SK-N-SH (cell line): ENCODE measurements around the gene RNF166. TPM values are rescaled to one million over a fixed set of nuclear protein-coding genes. Genes with fewer than 3 reads are reported as not detected.

Experiments
- CTCF ChIA-PET: fragments of 300-600, 350-600 bp; formaldehyde crosslinking; extraction: SDS; loops from one replicate; lab custom pipeline; 2021; lab: Yijun Ruan, JAX
- POLR2A ChIA-PET: fragments of 350-600 bp; sonication (Branson Sonifier 250); formaldehyde crosslinking; extraction: SDS; loops from one replicate; lab custom pipeline; 2020; ENCODE audit warnings: antibody characterized with exemption, inconsistent platforms; lab: Yijun Ruan, JAX
- DNase-seq: peaks from one replicate; pipeline ENCODE4 v3.0.0; 2012
- H2AFZ ChIP-seq: fragments of 200-600 bp; sonication (generic); 2 replicates; pipeline ENCODE4 v1.8.1; 2016; ENCODE audit warnings: antibody characterized with exemption, mild to moderate bottlenecking, low read depth
- H3F3A ChIP-seq: fragments of 200-600 bp; sonication (generic); replicated peaks from 2 replicates; pipeline ENCODE3; 2016; ENCODE audit warnings: antibody characterized with exemption, mild to moderate bottlenecking; ENCODE audit not compliant: insufficient read depth
- H3K27ac ChIP-seq, 2 experiments: fragments of 200-500 bp in 1 of 2; fragments of 200-600 bp in 1 of 2; sonication (Bioruptor generic) in 1 of 2; sonication (generic), shearing (Covaris generic) in 1 of 2; 2 replicates each; pipeline versions ENCODE4 v1.5.1 to v1.6.1; 2014 to 2016; ENCODE audit warnings: low read depth in 2 of 2, inconsistent platforms in 1 of 2, low read length in 1 of 2, mild to moderate bottlenecking in 1 of 2, mixed read lengths in 1 of 2
- H3K27me3 ChIP-seq: fragments of 200-600 bp; sonication (generic), shearing (Covaris generic); 2 replicates; pipeline ENCODE4 v1.6.1; 2016; ENCODE audit warnings: mixed run types; ENCODE audit not compliant: insufficient read depth
- H3K36me3 ChIP-seq, 2 experiments: fragments of 200-500 bp in 1 of 2; fragments of 200-600 bp in 1 of 2; sonication (Bioruptor generic) in 1 of 2; sonication (generic) in 1 of 2; replicated peaks in 1 of 2; 2 replicates each; pipeline versions ENCODE3 to v1.5.1; 2014 to 2016; ENCODE audit warnings: low read length in 1 of 2, mild to moderate bottlenecking in 1 of 2; ENCODE audit not compliant: insufficient read depth in 2 of 2, control insufficient read depth in 1 of 2
- H3K4me1 ChIP-seq, 2 experiments: fragments of 200-500 bp in 1 of 2; fragments of 200-600 bp in 1 of 2; sonication (Bioruptor generic) in 1 of 2; sonication (generic), shearing (Covaris generic) in 1 of 2; 2 replicates each; pipeline versions ENCODE4 v1.5.1 to v1.6.1; 2014 to 2016; ENCODE audit warnings: low read depth in 1 of 2, low read length in 1 of 2, mixed run types in 1 of 2; ENCODE audit not compliant: insufficient read depth in 2 of 2, control insufficient read depth in 1 of 2
- H3K4me2 ChIP-seq: fragments of 200-600 bp; sonication (generic), shearing (Covaris generic); 2 replicates; pipeline ENCODE4 v1.6.1; 2017; ENCODE audit warnings: mixed run types
- H3K4me3 ChIP-seq, 2 experiments: fragments of 200-500 bp in 1 of 2; fragments of 200-600 bp in 1 of 2; sonication (Bioruptor generic) in 1 of 2; sonication (generic), shearing (Covaris generic) in 1 of 2; 2 replicates each; pipeline versions ENCODE4 v1.5.1 to v1.8.1; 2014 to 2016; ENCODE audit warnings: low read depth in 2 of 2, inconsistent platforms in 1 of 2, low read length in 1 of 2, mild to moderate bottlenecking in 1 of 2, mixed read lengths in 1 of 2, moderate library complexity in 1 of 2
- H3K79me2 ChIP-seq: fragments of 200-600 bp; sonication (generic); 2 replicates; pipeline ENCODE4 v1.8.1; 2017; ENCODE audit warnings: mild to moderate bottlenecking; ENCODE audit not compliant: insufficient read depth
- H3K9ac ChIP-seq: fragments of 200-600 bp; sonication (generic); 2 replicates; pipeline ENCODE4 v1.6.1; 2017; ENCODE audit warnings: mixed run types
- H3K9me2 ChIP-seq: fragments of 200-600 bp; sonication (generic); 2 replicates; pipeline ENCODE4 v1.6.1; 2017; ENCODE audit warnings: mixed run types
- H3K9me3 ChIP-seq: fragments of 200-600 bp; sonication (generic); 2 replicates; pipeline ENCODE4 v1.6.1; 2017; ENCODE audit warnings: mixed run types, mild to moderate bottlenecking, moderate library complexity
- H4K20me1 ChIP-seq: fragments of 200-600 bp; sonication (generic); 2 replicates; pipeline ENCODE4 v1.6.1; 2017; ENCODE audit warnings: mild to moderate bottlenecking, mixed run types; ENCODE audit not compliant: insufficient read depth
- ELF1 ChIP-seq: IDR thresholded peaks from 2 replicates; pipeline ENCODE4 v1.4.0; 2012
- EZH2phosphoT487 ChIP-seq: fragments of 200-600 bp; sonication (generic); IDR thresholded peaks from 2 replicates; pipeline ENCODE4 v1.6.1; 2017; ENCODE audit warnings: low read depth, mixed run types, mild to moderate bottlenecking, antibody characterized with exemption, moderate library complexity, borderline replicate concordance
- FOSL2 ChIP-seq: IDR thresholded peaks from 2 replicates; pipeline ENCODE4 v1.4.0; 2012; ENCODE audit warnings: low read depth, mild to moderate bottlenecking, moderate library complexity, borderline replicate concordance
- FOXM1 ChIP-seq: IDR thresholded peaks from 2 replicates; pipeline ENCODE4 v1.4.0; 2012; ENCODE audit warnings: low read depth, mild to moderate bottlenecking
- GABPA ChIP-seq: IDR thresholded peaks from 2 replicates; pipeline ENCODE4 v1.4.0; 2012; ENCODE audit warnings: low read depth, mild to moderate bottlenecking
- IRF3 ChIP-seq: fragments of 150-350 bp; IDR thresholded peaks from 2 replicates; pipeline ENCODE4 v1.6.1; 2016; ENCODE audit warnings: mild to moderate bottlenecking, low read depth, low read length
- MAX ChIP-seq: IDR thresholded peaks from 2 replicates; pipeline ENCODE4 v1.4.0; 2012; ENCODE audit warnings: low read depth
- MXI1 ChIP-seq: IDR thresholded peaks from 2 replicates; pipeline ENCODE4 v1.6.1; 2012; ENCODE audit warnings: mild to moderate bottlenecking, low read depth, low read length, improper control_type of control experiment
- NRF1 ChIP-seq: IDR thresholded peaks from 2 replicates; pipeline ENCODE4 v1.6.1; 2012; ENCODE audit warnings: low read depth, mild to moderate bottlenecking, low read length
- RAD21 ChIP-seq: IDR thresholded peaks from 2 replicates; pipeline ENCODE4 v1.6.1; 2012; ENCODE audit warnings: mild to moderate bottlenecking, low read length
- SIN3A ChIP-seq: IDR thresholded peaks from 2 replicates; pipeline ENCODE4 v1.6.1; 2012; ENCODE audit warnings: low read depth, mild to moderate bottlenecking, low read length, moderate library complexity, borderline replicate concordance
- SMC3 ChIP-seq: IDR thresholded peaks from 2 replicates; pipeline ENCODE4 v1.6.1; 2012; ENCODE audit warnings: low read depth, low read length, improper control_type of control experiment
- ZBTB33 ChIP-seq: IDR thresholded peaks from 2 replicates; pipeline ENCODE4 v1.4.0; 2012; ENCODE audit warnings: low read depth, borderline replicate concordance
- WGBS: methylation state at CpG from one replicate; pipeline ENCODE4 v1.1.6; 2017; ENCODE audit warnings: low lambda C conversion rate; 5-methylcytosine and 5-hydroxymethylcytosine counted together
- polyA plus RNA-seq, 3 experiments: library from polyadenylated mRNA; depleted of rRNA; stranded (reverse); fragments of >200 nt; gene quantifications; 2 replicates each; pipeline ENCODE4 v1.2.3, GENCODE V29; 2012

The RNF166 gene
- polyA plus RNA-seq, 1 of the 3 experiments (the other 2 are of a cell fraction) = 17.2 TPM

- Histone ChIP-seq H3K36me3 (peaks cover 0 to 20% of the 10 kb centered on the region in 2 experiments), H3K9ac (no peak overlapping the region), H2AFZ (no peak overlapping the region), H3K9me3 (no peaks in the 10 kb centered on the region), H3K27me3 (no peaks in the 10 kb centered on the region), H4K20me1 (0 out of 2 replicates have a peak, but pooled peaks cover 6% of the 10 kb centered on the region), H3K4me1 (peaks cover 9 to 13% of the 10 kb centered on the region in 2 experiments; a peak in 3 of 4 replicates), H3K27ac (peak overlapping the region in 1 of 2 experiments; percentile 44; a peak in 2 of 4 replicates), H3K9me2 (no peaks in the 10 kb centered on the region), H3K79me2 (peaks cover 39% of the 10 kb centered on the region), H3F3A (peaks cover 3% of the 10 kb centered on the region), H3K4me2 (peak overlapping the region; percentile 76; the same call in 1 of the 2 replicates), H3K4me3 (no peak overlapping the region)
- TF ChIP-seq RAD21 (no peak), NRF1 (no peak), IRF3 (no peak), SIN3A (no peak), GABPA (no peak), MAX (no peak), ELF1 (no peak), MXI1 (no peak), EZH2phosphoT487 (no peak), SMC3 (no peak), ZBTB33 (no peak), FOXM1 (no peak), FOSL2 (no peak)
- WGBS = 84% methylated on average over 4 of the region's 30 CpGs
- POLR2A ChIA-PET = no interaction called here
- DNase-seq = no peak
- CTCF ChIA-PET = interaction anchor here (0.7 to 1.3 kb wide), 3 partner anchors 17 to 466 kb away, joined by 3 read pairs; no protein-coding TSS in a partner anchor
Measured at GRCh38 chr16:88701581-88702370, 4.4 kb downstream of the RNF166 start.
